ENCODE results near the gene THSD7B. TPM values are rescaled to one million over a fixed set of nuclear protein-coding genes. Genes with fewer than 3 reads are reported as not detected.

Gene THSD7B
- total RNA-seq, 1 donor from 2014 or later = 1.2 TPM

- Histone ChIP-seq H3K36me3 (no peaks in the 10 kb centered on the region), H2AFZ (replicated peaks) (no peak overlapping the region), H3K4me3 (no peak overlapping the region), H3K9ac (no peak overlapping the region), H3F3A (ENCODE audit: low read depth) (no peaks in the 10 kb centered on the region), H3K27me3 (no peaks in the 10 kb centered on the region), H3K79me2 (ENCODE audit: low read depth) (no peaks in the 10 kb centered on the region), H3K4me1 (no peaks in the 10 kb centered on the region), H3K9me3 (ENCODE audit: low read depth) (no peaks in the 10 kb centered on the region), H3K27ac (no peak overlapping the region), H4K20me1 (ENCODE audit: low read depth) (no peaks in the 10 kb centered on the region), H3K4me2 (no peak overlapping the region)
- Mint-ChIP-seq H3K9me3 (peaks cover 6% of the 10 kb centered on the region), H3K4me1 (no peaks in the 10 kb centered on the region), H3K27me3 (ENCODE audit: insufficient read depth, low read depth) (peaks cover 3% of the 10 kb centered on the region), H3K4me3 (no peak overlapping the region), H3K27ac (no peak overlapping the region), H3K36me3 (no peaks in the 10 kb centered on the region)
- DNase-seq (ENCODE audit: low spot score) = no peak
- TF ChIP-seq CTCF (IDR thresholded peaks at IDR 0.05) (no peak), EZH2phosphoT487 (IDR thresholded peaks at IDR 0.05) (no peak), EZH2 (IDR thresholded peaks at IDR 0.05) (no peak)
These were observed 824.8 kb downstream of the THSD7B start for GRCh38 chr2:137590102-137590501.

- TF ChIP-seq EZH2phosphoT487 (IDR thresholded peaks at IDR 0.05) (no peak), EZH2 (IDR thresholded peaks at IDR 0.05) (no peak)
- Mint-ChIP-seq H3K27me3 (ENCODE audit: insufficient read depth, low read depth) (no peaks in the 10 kb centered on the region), H3K27ac (no peak overlapping the region), H3K4me3 (no peak overlapping the region), H3K4me1 (no peaks in the 10 kb centered on the region), H3K9me3 (no peaks in the 10 kb centered on the region), H3K36me3 (no peaks in the 10 kb centered on the region)
- no peak overlapping the region for H3K27ac ChIP-seq
- no peaks in the 10 kb centered on the region for H3K36me3 ChIP-seq
- no peak overlapping the region for H3K4me3 ChIP-seq
- H3K4me1 ChIP-seq = peaks cover 6% of the 10 kb centered on the region
- peak; percentile 16 for DNase-seq (ENCODE audit: low spot score)
- H4K20me1 ChIP-seq (ENCODE audit: low read depth) = no peaks in the 10 kb centered on the region
- H3K27me3 ChIP-seq = no peaks in the 10 kb centered on the region
- no peak overlapping the region for H3K9ac ChIP-seq
- H3F3A ChIP-seq (ENCODE audit: low read depth) = no peaks in the 10 kb centered on the region
- no peak overlapping the region for H2AFZ ChIP-seq (replicated peaks)
- no peaks in the 10 kb centered on the region for H3K9me3 ChIP-seq (ENCODE audit: low read depth)
- no peaks in the 10 kb centered on the region for H3K79me2 ChIP-seq (ENCODE audit: low read depth)
- H3K4me2 ChIP-seq = no peak overlapping the region
These were observed 842.5 kb downstream of the THSD7B start for GRCh38 chr2:137607722-137608318.

- Histone ChIP-seq H4K20me1 (ENCODE audit: low read depth) (no peaks in the 10 kb centered on the region), H3F3A (ENCODE audit: low read depth) (no peaks in the 10 kb centered on the region), H2AFZ (replicated peaks) (no peak overlapping the region), H3K27ac (no peak overlapping the region), H3K4me2 (no peak overlapping the region), H3K9ac (no peak overlapping the region), H3K4me1 (no peaks in the 10 kb centered on the region), H3K79me2 (ENCODE audit: low read depth) (no peaks in the 10 kb centered on the region), H3K4me3 (no peak overlapping the region), H3K9me3 (ENCODE audit: low read depth) (no peaks in the 10 kb centered on the region), H3K36me3 (no peaks in the 10 kb centered on the region), H3K27me3 (no peaks in the 10 kb centered on the region)
- TF ChIP-seq EZH2phosphoT487 (IDR thresholded peaks at IDR 0.05) (no peak), EZH2 (IDR thresholded peaks at IDR 0.05) (no peak), CTCF (IDR thresholded peaks at IDR 0.05) (no peak)
- Mint-ChIP-seq H3K36me3 (no peaks in the 10 kb centered on the region), H3K27me3 (ENCODE audit: insufficient read depth, low read depth) (peaks cover 2% of the 10 kb centered on the region), H3K9me3 (no peaks in the 10 kb centered on the region), H3K27ac (no peak overlapping the region), H3K4me3 (no peak overlapping the region), H3K4me1 (no peaks in the 10 kb centered on the region)
- no peak for DNase-seq (ENCODE audit: low spot score)
These were observed 873.6 kb downstream of the THSD7B start for GRCh38 chr2:137638932-137639331.

- no peak for TF ChIP-seq EZH2phosphoT487 (IDR thresholded peaks at IDR 0.05)
- no peak for TF ChIP-seq EZH2 (IDR thresholded peaks at IDR 0.05)
- no peak for TF ChIP-seq CTCF (IDR thresholded peaks at IDR 0.05)
- H3F3A ChIP-seq (ENCODE audit: low read depth) = no peaks in the 10 kb centered on the region
- H3K27me3 Mint-ChIP-seq (ENCODE audit: insufficient read depth, low read depth) = no peaks in the 10 kb centered on the region
These were observed 879.4 kb downstream of the THSD7B start for GRCh38 chr2:137644731-137645130.

More at GRCh38 chr2:137644731-137645130, 879.4 kb downstream of the THSD7B start:
- H3K9me3 ChIP-seq (ENCODE audit: low read depth) = no peaks in the 10 kb centered on the region
- no peak overlapping the region for H3K4me2 ChIP-seq
- no peak overlapping the region for H3K4me3 Mint-ChIP-seq
- no peaks in the 10 kb centered on the region for H4K20me1 ChIP-seq (ENCODE audit: low read depth)
- no peaks in the 10 kb centered on the region for H3K4me1 ChIP-seq
- DNase-seq (ENCODE audit: low spot score) = no peak
- no peak overlapping the region for H3K4me3 ChIP-seq
- no peak overlapping the region for H3K9ac ChIP-seq
- H3K79me2 ChIP-seq (ENCODE audit: low read depth) = no peaks in the 10 kb centered on the region
- H3K27ac Mint-ChIP-seq = no peak overlapping the region
- no peaks in the 10 kb centered on the region for H3K36me3 ChIP-seq
- no peaks in the 10 kb centered on the region for H3K27me3 ChIP-seq
- no peak overlapping the region for H2AFZ ChIP-seq (replicated peaks)
- H3K9me3 Mint-ChIP-seq = no peaks in the 10 kb centered on the region
- H3K4me1 Mint-ChIP-seq = no peaks in the 10 kb centered on the region
- no peak overlapping the region for H3K27ac ChIP-seq
- no peaks in the 10 kb centered on the region for H3K36me3 Mint-ChIP-seq

Data from neural progenitor cell (in vitro differentiated cells).